ENCODE results near the gene ACTL8.

GRCh38 chr1:17865912-17866739, 111.0 kb downstream of the ACTL8 start:
- TF ChIP-seq FOXM1 (IDR thresholded peaks at IDR 0.05; ENCODE audit: borderline replicate concordance, low read depth) (no peak), REST (IDR thresholded peaks at IDR 0.05; ENCODE audit: low read depth) (no peak), RAD21 (IDR thresholded peaks at IDR 0.05; ENCODE audit: low read depth) (no peak), EGR1 (IDR thresholded peaks at IDR 0.05) (no peak), CEBPB (IDR thresholded peaks at IDR 0.05) (no peak), YY1 (IDR thresholded peaks at IDR 0.05; ENCODE audit: low read depth) (no peak), MAX (IDR thresholded peaks at IDR 0.05) (no peak), NFIC (IDR thresholded peaks at IDR 0.05) (no peak), ZBTB7A (IDR thresholded peaks at IDR 0.05; ENCODE audit: low read depth) (no peak), EP300 (IDR thresholded peaks at IDR 0.05; ENCODE audit: borderline replicate concordance) (no peak)

Data from Ishikawa (cell line).